K562 (cell line): Measurements from ENCODE around the gene ARL6IP4. TPM values are rescaled to one million over a fixed set of nuclear protein-coding genes. Genes with fewer than 3 reads are reported as not detected.

Experiments
- CBFA2T3 ChIP-seq: fragments of 450-650 bp; IDR thresholded peaks from 2 replicates; pipeline ENCODE4 v1.6.1; 2017
- ELF4 ChIP-seq: fragments of 450-650 bp; formaldehyde crosslinking; IDR thresholded peaks from 2 replicates; pipeline ENCODE4 v1.4.0; 2022; ENCODE audit warnings: missing genetic modification characterization
- GTF2A2 ChIP-seq: IDR thresholded peaks from 2 replicates; pipeline ENCODE4 v1.6.1; 2016; ENCODE audit warnings: mild to moderate bottlenecking, missing genetic modification characterization, missing compliant biosample characterization
- MAFF ChIP-seq: IDR thresholded peaks from 2 replicates; pipeline ENCODE4 v1.6.1; 2012; ENCODE audit warnings: low read length, improper control_type of control experiment
- NCOA6 ChIP-seq: fragments of 450-650 bp; IDR thresholded peaks from 2 replicates; pipeline ENCODE4 v1.6.1; 2017; ENCODE audit warnings: mild to moderate bottlenecking
- NFE2L1 ChIP-seq: fragments of 450-650 bp; IDR thresholded peaks from 2 replicates; pipeline ENCODE4 v1.6.1; 2016; ENCODE audit warnings: missing genetic modification characterization, low read depth, mild to moderate bottlenecking, missing compliant biosample characterization, moderate library complexity, borderline replicate concordance
- NRF1 ChIP-seq, 2 experiments: fragments of 450-650 bp; IDR thresholded peaks in 1 of 2; conservative IDR thresholded peaks in 1 of 2; 2 replicates each; pipeline ENCODE4 v1.6.1; 2014; ENCODE audit warnings: mild to moderate bottlenecking in 2 of 2
- PCBP2 ChIP-seq: fragments of 200-400 bp; formaldehyde crosslinking; IDR thresholded peaks from 2 replicates; pipeline ENCODE4 v1.6.1; 2018; ENCODE audit warnings: low read length, low read depth, mild to moderate bottlenecking, moderate library complexity; ENCODE audit not compliant: poor library complexity, severe bottlenecking
- RCOR1 ChIP-seq, 2 experiments: IDR thresholded peaks; 2 replicates each; pipeline ENCODE4 v1.6.1; 2012; ENCODE audit warnings: low read depth in 2 of 2, low read length in 2 of 2, borderline replicate concordance in 1 of 2, improper control_type of control experiment in 1 of 2
- RUNX1 ChIP-seq: sonication (generic); IDR thresholded peaks from 2 replicates; pipeline ENCODE4 v1.6.1; 2016; ENCODE audit warnings: antibody characterized with exemption, low read depth
- TARDBP ChIP-seq: fragments of 450-650 bp; IDR thresholded peaks from 2 replicates; pipeline ENCODE4 v1.6.1; 2016
- ZBTB7A ChIP-seq: IDR thresholded peaks from 2 replicates; pipeline ENCODE4 v1.6.1; 2011; ENCODE audit warnings: low read depth, mild to moderate bottlenecking, low read length, moderate library complexity, borderline replicate concordance; ENCODE audit not compliant: control insufficient read depth
- ZNF316 ChIP-seq: fragments of 450-650 bp; IDR thresholded peaks from 2 replicates; pipeline ENCODE4 v1.6.1; 2016
- polyA plus RNA-seq, 8 experiments: library from polyadenylated mRNA; depleted of rRNA in 4 of 8; stranded (reverse) in 5 of 8; unstranded in 3 of 8; fragments of >200 nt; fragmentation: Nextera tagmentation in 2 of 8; fragmentation: Illumina TruSeq in 1 of 8; extraction: Ambion mirVana in 2 of 8; extraction: Trizol in 1 of 8; gene quantifications; 2 replicates each; pipeline versions ENCODE4 v1.2.1 to v1.2.3, GENCODE V29; 2011 to 2014; ENCODE audit warnings: inconsistent platforms in 1 of 8, missing spikeins in 1 of 8
- total RNA-seq, 7 experiments: library from RNA; depleted of rRNA in 6 of 7; stranded (reverse); fragments of >200 nt in 6 of 7; fragmentation: Illumina TruSeq in 2 of 7; extraction: Trizol in 2 of 7; gene quantifications; 2 replicates each; pipeline versions ENCODE4 v1.2.1 to v1.2.3, GENCODE V29; 2011 to 2021; ENCODE audit warnings: low replicate concordance in 1 of 7
- TF ChIP-seq, protein P1 (sequence below), 2 experiments: fragments of 450-650 bp in 1 of 2; sonication (generic) in 1 of 2; formaldehyde crosslinking in 1 of 2; IDR thresholded peaks; 2 replicates each; pipeline versions ENCODE4 v1.7.1 to v1.9.0; 2016 to 2022; ENCODE audit warnings: inconsistent platforms in 1 of 2, mild to moderate bottlenecking in 1 of 2, missing genetic modification reagents in 1 of 2
- TF ChIP-seq, protein P2 (sequence below), 2 experiments: IDR thresholded peaks in 1 of 2; conservative IDR thresholded peaks in 1 of 2; 2 replicates each; pipeline ENCODE4 v1.6.1; 2016; ENCODE audit warnings: low read depth in 2 of 2, mild to moderate bottlenecking in 1 of 2, missing compliant biosample characterization in 1 of 2, missing genetic modification characterization in 1 of 2, moderate library complexity in 1 of 2

ARL6IP4 gene
- total and polyA plus RNA-seq, 9 of the 15 experiments (the other 6 are each of a cell fraction or from before 2014, with no cell fraction given): 2.4 to 255 (median 151) TPM

DNA sequence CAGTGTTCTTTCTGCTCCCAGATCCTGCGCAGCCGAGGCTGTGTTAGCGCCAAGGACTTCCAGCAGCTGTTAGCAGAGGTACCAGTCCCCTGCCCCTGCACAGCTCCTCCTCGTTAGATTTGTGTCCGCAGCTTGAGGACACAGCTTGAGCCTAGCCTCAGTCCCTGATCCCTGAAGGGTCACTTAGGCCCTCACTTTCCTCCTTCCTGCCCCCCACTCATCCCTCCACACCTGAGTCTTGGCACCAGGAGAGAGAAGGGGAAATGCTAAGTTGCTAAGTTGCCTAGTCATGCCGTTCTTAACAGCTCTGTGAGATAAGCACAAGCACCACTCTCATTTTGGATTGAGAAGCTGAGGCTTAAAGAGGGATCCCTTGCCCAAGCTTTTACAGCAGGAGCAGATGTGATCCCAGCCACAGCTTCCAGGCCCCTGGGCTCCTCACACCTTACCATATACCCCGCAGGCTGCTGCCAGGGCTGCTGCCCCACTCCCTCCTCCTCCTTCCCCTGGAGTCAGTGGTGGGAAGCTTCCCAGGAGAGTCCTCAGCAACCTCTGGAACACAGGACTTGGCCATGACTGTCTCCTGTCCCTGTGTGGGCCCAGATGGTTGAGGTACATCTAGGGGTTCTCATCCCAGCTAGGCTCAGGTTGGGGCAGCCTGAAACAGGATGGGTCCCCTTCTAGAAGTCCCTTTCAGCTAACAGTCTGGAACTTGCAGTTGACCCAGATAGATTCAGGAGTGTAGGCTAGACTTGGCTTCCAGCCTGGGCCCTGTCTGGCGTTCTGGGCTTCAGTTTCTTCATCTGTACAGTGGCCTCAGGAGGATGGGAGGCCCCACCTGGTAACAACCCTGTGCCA lies 4.5 kb upstream of the ARL6IP4 start (continued):
- TF ChIP-seq, protein P1, sequence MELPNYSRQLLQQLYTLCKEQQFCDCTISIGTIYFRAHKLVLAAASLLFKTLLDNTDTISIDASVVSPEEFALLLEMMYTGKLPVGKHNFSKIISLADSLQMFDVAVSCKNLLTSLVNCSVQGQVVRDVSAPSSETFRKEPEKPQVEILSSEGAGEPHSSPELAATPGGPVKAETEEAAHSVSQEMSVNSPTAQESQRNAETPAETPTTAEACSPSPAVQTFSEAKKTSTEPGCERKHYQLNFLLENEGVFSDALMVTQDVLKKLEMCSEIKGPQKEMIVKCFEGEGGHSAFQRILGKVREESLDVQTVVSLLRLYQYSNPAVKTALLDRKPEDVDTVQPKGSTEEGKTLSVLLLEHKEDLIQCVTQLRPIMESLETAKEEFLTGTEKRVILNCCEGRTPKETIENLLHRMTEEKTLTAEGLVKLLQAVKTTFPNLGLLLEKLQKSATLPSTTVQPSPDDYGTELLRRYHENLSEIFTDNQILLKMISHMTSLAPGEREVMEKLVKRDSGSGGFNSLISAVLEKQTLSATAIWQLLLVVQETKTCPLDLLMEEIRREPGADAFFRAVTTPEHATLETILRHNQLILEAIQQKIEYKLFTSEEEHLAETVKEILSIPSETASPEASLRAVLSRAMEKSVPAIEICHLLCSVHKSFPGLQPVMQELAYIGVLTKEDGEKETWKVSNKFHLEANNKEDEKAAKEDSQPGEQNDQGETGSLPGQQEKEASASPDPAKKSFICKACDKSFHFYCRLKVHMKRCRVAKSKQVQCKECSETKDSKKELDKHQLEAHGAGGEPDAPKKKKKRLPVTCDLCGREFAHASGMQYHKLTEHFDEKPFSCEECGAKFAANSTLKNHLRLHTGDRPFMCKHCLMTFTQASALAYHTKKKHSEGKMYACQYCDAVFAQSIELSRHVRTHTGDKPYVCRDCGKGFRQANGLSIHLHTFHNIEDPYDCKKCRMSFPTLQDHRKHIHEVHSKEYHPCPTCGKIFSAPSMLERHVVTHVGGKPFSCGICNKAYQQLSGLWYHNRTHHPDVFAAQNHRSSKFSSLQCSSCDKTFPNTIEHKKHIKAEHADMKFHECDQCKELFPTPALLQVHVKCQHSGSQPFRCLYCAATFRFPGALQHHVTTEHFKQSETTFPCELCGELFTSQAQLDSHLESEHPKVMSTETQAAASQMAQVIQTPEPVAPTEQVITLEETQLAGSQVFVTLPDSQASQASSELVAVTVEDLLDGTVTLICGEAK (IDR thresholded peaks at IDR 0.05): peak; percentile 19; the same call in 1 of the 2 replicates
- TF ChIP-seq, protein P1 (CRISPR knock-in tag; IDR thresholded peaks at IDR 0.05): no peak
- TF ChIP-seq RUNX1 (0 out of 2 replicates have a peak, but pooled peaks have one; percentile 24), GTF2A2 (tag) (no peak), ELF4 (CRISPR knock-in tag) (0 out of 2 replicates have a peak, but pooled peaks have one; percentile 59), ZBTB7A (no peak; the same call in 1 of the 2 replicates), CBFA2T3 (peak; percentile 41; the same call in 1 of the 2 replicates), NRF1 (conservative IDR thresholded peaks at IDR 0.05 in 1 of 2, IDR thresholded peaks at IDR 0.05 in 1 of 2) (peak; percentile 62 to 69), TARDBP (no peak), PCBP2 (no peak), MAFF (peak; percentile 90), NCOA6 (no peak), ZNF316 (peak; percentile 96), NFE2L1 (tag) (peak; percentile 26; the same call in 1 of the 2 replicates), RCOR1 (IDR thresholded peaks at IDR 0.05; ENCODE audit: borderline replicate concordance in 1 of 2, low read depth in 2 of 2, low read length in 2 of 2) (peak in 1 of 2 experiments; percentile 73; a peak in 2 of 4 replicates)
- TF ChIP-seq, protein P2, sequence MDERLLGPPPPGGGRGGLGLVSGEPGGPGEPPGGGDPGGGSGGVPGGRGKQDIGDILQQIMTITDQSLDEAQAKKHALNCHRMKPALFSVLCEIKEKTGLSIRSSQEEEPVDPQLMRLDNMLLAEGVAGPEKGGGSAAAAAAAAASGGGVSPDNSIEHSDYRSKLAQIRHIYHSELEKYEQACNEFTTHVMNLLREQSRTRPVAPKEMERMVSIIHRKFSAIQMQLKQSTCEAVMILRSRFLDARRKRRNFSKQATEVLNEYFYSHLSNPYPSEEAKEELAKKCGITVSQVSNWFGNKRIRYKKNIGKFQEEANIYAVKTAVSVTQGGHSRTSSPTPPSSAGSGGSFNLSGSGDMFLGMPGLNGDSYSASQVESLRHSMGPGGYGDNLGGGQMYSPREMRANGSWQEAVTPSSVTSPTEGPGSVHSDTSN (CRISPR knock-in tag; IDR thresholded peaks at IDR 0.05; ENCODE audit: low read depth): no peak
- TF ChIP-seq, protein P2 (tag; conservative IDR thresholded peaks at IDR 0.05; ENCODE audit: low read depth): no peak
